ENCODE data around the gene PSPH.
"Not testable (repeated sequence)": the region's sequence is repeated elsewhere in the genome, so short reads cannot be mapped to it uniquely, and the experiment has no call there.

DNA sequence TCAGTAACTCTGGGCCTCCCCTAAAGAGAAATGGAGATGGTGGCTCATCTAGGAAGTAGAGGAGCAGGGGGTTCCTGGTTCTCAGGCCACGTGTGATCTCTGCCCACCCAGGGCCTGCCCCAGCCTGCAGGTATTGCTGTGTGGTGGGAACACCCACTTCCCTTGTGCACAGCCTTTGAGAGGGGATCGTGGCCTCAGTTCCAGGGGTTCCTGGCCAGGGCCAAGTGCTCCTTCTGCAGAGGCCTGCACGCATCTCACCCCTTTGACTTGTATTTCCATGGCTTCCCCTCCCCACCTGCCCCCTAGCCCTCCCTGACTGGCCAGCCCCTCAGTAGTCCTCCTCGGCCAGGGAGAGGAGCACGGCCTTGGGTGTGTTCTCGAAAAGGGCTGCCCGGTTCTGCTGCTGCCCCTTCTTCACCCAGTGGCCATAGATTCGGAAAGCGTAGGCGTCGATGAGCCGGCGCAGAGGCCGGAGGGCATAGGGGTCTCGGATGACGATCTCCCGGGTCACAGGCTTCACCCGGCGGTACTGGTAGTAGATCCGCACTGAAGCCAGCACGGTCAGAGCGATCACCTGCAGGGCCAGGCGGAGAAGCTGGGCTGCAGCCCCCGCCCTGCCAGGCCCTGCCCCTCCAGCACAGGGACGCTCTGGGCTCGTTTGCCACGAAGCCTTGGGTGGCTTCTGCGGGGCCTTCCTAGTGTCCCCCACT, 29.6 kb upstream of the PSPH start:
- TF ChIP-seq SP1 (IDR thresholded peaks at IDR 0.05); FOXM1 (IDR thresholded peaks at IDR 0.05; ENCODE audit: borderline replicate concordance); FOXA1 (IDR thresholded peaks at IDR 0.05); TARDBP (IDR thresholded peaks at IDR 0.05): not testable (repeated sequence)
